Cardiac septum (tissue), 1 donor: ENCODE measurements around the gene CFHR4. TPM values are rescaled to one million over a fixed set of nuclear protein-coding genes. Genes with fewer than 3 reads are reported as not detected.
"Not testable (repeated sequence)": the region's sequence is repeated elsewhere in the genome, so short reads cannot be mapped to it uniquely, and the experiment has no call there.

Source experiments
- DNase-seq: peaks from one replicate; pipeline ENCODE4 v3.0.0-alpha.2; 2020; ENCODE audit warnings: low spot score
- intact Hi-C: fragments of 100-400 bp; cut with DNase I; formaldehyde crosslinking; loops from one replicate; pipeline ENCODE4 v1.14.0; 2022
- total RNA-seq: library from RNA; stranded (reverse); fragmentation: NEBNext Ultra II Directional; extraction: Animal tissue kit (Norgen Biotek cat#: 25700); gene quantifications from one replicate; pipeline ENCODE4 v1.2.1, GENCODE V29; 2021
- donor health status: DM: no; HTN: no; CAD: no.

CFHR4 gene
- total RNA-seq, 1 donor from 2014 or later, result not detected

GRCh38 chr1:196932853-196933252 lies 45.0 kb downstream of the CFHR4 start:
- DNase-seq, intact Hi-C loops: not testable (repeated sequence)

DNA sequence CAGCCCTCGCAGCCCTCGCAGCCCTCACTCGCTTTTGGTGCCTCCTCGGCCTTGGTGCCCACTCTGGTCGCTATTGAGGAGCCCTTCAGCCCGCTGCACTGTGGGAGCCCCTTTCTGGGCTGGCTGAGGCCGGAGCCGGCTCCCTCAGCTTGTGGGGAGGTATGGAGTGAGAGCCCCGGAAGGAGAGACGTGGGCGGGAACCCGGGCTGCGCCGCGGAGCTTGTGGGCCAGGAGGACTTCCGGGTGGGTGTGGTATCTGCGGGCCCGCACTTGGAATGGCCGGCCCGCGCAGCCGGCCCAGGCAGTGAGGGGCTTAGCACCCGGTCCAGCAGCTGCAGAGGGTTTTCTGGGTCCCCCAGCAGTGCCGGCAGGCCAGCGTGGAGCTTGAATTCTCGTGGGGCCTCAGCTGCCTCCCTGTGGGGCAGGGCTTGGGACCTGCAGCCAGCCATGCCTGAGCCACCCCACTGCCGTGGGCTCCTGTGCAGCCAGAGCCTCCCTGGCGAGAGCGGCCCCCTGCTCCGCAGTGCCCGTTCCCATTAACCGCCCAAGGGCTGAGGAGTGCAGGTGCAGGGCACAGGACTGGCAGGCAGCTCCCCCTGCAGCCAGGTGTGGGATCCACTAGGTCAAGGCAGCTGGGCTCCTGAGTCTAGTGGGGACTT lies 45.8 kb downstream of the CFHR4 start:
- DNase-seq, result no peak
- intact Hi-C loops, result no loop called here

- DNase-seq, intact Hi-C loops: not testable (repeated sequence)
These were observed 53.6 kb downstream of the CFHR4 start for GRCh38 chr1:196941474-196941873.

DNA sequence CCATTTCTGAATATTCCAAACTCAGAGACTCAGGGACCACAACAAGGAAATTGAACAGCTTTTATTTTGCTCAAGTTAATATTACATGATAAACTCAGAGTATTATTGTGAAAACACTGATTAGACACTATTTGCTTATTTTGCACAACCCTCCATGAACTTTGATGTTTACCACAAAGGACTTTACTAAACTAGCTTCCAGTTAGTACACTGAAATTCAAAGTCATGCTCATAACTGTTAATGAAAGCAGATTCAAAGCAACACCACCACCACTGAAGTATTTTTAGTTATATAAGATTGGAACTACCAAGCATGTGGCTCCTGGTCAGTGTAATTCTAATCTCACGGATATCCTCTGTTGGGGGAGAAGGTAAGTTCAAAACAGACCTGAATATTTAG lies 55.7 kb downstream of the CFHR4 start, which contains the start of gene CFHR2:
CFHR2 (plus strand) TSS at position 171 of the 400 bp plus-strand sequence; CDS start at position 314, 143 bp downstream.
- DNase-seq, intact Hi-C loops: not testable (repeated sequence)

DNA sequence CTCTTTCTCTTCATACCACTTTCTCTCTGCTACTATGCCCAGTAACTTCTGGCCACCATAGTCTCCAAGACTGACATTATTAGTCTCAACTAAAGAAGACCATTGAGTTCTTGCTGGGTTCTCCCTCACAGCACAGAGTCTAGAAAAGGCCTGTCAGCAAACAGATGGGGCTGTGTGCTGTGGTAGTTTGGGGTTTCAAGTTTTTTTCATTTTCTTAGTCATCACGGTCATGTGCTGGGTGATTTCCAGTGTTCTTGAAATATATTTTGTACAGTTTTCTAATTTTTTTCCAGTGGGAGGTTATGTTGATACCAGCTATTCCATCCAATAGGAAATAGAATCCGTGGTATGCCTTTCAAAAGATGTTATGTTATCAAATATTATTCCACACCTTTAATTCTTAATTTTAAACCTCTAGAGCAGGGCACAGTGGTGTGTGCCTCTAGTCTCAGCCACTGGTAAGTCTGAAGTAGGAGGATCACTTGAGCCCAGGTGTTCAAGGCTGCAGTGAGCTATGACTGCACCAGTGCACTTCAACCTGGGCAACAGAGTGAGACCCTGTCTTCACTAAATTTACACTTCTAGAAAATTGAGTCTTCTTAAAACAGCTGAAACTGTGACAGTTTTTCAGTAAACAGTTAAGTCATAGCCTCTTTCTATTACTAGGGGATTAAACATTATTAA lies 64.0 kb downstream of the CFHR4 start:
- no peak for DNase-seq
- intact Hi-C loops, result no loop called here

DNA sequence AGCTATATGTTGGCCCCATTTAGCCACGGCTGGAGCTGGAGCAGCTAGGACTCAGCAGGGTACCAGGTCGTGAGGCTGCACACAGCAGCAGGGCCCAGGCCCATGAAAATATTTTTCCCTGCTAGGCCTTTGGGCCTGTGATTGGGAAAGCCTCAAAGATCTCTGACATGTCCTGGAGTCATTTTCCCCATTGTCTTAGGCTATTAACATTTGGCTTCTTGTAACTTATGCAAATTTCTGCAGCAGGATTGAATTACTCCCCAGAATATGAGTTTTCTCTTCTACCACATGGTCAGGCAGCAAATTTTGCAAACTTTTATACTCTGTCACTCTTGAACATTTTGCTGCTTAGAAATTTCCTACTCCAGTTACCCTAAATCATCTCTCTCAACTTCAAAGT lies 66.9 kb downstream of the CFHR4 start:
- no peak for DNase-seq
- intact Hi-C loops, result no loop called here

DNA sequence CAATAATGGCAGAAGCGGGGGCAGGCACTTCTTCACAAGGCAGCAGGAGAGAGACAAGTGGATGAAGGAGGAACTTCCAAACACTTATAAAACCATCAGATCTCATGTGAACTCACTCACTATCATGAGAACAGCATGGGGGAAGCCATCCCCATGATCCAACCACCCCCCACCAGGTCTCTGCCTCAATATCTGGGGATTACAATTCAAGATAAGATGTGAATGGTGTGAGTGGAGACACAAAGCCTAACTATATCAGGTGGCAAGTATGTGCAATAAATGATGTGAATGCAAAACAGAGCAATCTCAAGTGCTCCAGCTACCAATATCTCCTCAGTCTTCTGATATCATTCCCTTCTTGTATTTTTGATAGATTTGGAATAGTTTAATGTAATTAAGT lies 68.1 kb downstream of the CFHR4 start:
- intact Hi-C loops, result no loop called here
- no peak for DNase-seq

DNA sequence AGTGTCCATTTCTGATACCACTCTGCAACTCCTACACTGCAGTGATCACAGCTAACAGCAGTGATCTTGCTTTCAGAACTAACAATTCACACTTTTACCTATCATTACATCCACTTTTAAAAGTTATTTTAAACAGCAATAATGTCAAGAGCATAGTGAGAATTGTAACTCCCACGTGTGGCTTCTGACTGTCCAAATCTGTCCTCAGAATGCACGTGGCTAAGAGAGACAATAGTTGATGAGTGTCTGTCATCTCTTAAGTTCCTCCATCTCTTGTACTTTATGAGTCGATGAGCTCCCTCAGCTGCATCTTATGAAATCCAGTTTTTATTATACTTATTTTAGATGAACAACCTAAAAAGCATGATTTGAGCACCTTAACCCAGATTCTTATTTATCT lies 73.0 kb downstream of the CFHR4 start:
- intact Hi-C loops, result no loop called here
- no peak for DNase-seq

Other genes starting within 250 kb of the CFHR4 start
- gene CFH, start 236.0 kb upstream of the CFHR4 start, total RNA-seq, result 58.0 TPM
- not detected for gene CFHR3, start 113.2 kb upstream of the CFHR4 start, total RNA-seq
- not detected for gene CFHR1, start 68.3 kb upstream of the CFHR4 start, total RNA-seq
- gene CFHR2, start 55.7 kb downstream of the CFHR4 start, total RNA-seq, result not detected
- not detected for gene CFHR5, start 89.5 kb downstream of the CFHR4 start, total RNA-seq
- gene F13B, start 179.2 kb downstream of the CFHR4 start, total RNA-seq, result not detected